ENCODE results near the gene TTC28.
"Not testable (repeated sequence)": the region's sequence is repeated elsewhere in the genome, so short reads cannot be mapped to it uniquely, and the experiment has no call there.

TTC28 gene

DNA sequence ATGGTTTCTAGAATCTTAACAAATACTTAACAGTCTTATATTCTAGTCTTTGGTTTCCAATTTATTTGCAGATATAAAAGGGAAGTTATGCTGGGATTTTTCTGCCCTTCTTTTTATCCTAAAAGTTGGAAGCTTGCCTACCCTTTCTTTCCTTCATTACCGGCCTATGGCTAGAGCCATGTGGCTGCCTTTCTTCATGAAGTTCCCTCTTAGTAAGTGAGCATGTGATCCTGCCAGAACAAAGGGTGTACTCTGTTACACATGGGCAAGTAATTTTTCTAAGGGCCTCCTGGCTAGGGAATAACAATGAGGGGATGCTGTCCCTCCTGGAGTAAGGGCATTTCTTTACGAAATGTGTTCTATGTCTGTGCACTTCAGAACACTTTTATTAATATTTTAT is 508.5 kb downstream of the TTC28 start:
- CTCF ChIA-PET, result no interaction called here
- TF ChIP-seq, protein P1, sequence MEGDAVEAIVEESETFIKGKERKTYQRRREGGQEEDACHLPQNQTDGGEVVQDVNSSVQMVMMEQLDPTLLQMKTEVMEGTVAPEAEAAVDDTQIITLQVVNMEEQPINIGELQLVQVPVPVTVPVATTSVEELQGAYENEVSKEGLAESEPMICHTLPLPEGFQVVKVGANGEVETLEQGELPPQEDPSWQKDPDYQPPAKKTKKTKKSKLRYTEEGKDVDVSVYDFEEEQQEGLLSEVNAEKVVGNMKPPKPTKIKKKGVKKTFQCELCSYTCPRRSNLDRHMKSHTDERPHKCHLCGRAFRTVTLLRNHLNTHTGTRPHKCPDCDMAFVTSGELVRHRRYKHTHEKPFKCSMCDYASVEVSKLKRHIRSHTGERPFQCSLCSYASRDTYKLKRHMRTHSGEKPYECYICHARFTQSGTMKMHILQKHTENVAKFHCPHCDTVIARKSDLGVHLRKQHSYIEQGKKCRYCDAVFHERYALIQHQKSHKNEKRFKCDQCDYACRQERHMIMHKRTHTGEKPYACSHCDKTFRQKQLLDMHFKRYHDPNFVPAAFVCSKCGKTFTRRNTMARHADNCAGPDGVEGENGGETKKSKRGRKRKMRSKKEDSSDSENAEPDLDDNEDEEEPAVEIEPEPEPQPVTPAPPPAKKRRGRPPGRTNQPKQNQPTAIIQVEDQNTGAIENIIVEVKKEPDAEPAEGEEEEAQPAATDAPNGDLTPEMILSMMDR (IDR thresholded peaks at IDR 0.05; ENCODE audit: control extremely low read depth, extremely low read depth, low read depth, missing control alignments), result no peak
- DNase-seq (ENCODE audit: extremely low spot score), result no peak
- POLR2A ChIA-PET, result no interaction called here

DNA sequence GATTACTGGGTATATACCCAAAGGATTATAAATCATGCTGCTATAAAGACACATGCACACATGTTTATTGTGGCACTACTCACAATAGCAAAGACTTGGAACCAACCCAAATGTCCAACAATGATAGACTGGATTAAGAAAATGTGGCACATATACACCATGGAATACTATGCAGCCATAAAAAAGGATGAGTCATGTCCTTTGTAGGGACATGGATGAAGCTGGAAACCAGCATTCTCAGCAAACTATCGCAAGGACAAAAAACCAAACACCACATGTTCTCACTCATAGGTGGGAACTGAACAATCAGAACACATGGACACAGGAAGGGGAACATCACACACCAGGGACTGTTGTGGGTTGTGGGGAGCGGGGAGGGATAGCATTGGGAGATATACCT is 510.3 kb downstream of the TTC28 start:
- POLR2A ChIA-PET; CTCF ChIA-PET; DNase-seq (ENCODE audit: extremely low spot score): not testable (repeated sequence)

DNA sequence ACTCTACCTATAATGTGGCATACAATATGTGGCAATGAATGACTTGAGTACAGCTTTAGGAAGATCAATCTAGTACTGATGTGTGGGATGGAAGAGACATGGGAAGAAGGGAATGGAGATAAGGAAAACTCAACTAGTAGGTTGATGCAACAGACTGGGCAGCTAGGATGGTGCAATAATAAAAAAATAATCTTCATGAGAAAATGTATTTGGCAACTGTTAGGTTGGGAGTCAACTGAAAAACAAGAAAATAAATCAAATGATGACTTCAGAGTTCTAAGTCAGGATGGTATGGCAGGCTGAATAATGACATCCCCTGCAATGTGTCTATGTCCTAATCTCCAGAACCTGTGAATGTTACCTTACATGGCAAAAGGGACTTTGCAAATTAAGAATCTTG is 523.8 kb downstream of the TTC28 start:
- ChIA-PET POLR2A (no interaction called here), CTCF (no interaction called here)
- DNase-seq (ENCODE audit: extremely low spot score), result no peak
- TF ChIP-seq, protein P1 (IDR thresholded peaks at IDR 0.05; ENCODE audit: control extremely low read depth, extremely low read depth, low read depth, missing control alignments), result no peak

DNA sequence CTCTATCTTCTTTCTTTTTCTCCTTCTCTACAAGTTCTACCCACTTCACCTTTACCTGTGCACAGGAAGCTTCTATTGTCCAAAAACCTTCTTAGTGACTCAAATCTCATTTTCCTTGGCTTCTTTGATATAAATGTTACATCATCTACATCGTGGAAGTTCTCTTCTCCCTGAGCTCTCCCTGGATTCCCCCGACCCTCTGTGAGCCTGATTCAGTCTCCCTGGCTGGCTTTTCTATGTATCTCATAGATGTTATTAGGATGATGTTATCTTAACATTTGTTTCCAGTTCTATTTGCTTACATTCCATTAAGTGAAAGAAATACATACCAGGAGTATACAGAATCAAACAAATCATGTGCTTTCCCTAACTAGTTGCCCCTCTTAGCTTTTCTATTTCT is 524.8 kb downstream of the TTC28 start:
- POLR2A ChIA-PET, result no interaction called here
- TF ChIP-seq, protein P1 (IDR thresholded peaks at IDR 0.05; ENCODE audit: control extremely low read depth, extremely low read depth, low read depth, missing control alignments), result no peak
- CTCF ChIA-PET, result interaction anchor here (0.8 kb wide), 2 partner anchors 10 to 30 kb away, joined by 3 read pairs; no protein-coding TSS in a partner anchor
- no peak for DNase-seq (ENCODE audit: extremely low spot score)

DNA sequence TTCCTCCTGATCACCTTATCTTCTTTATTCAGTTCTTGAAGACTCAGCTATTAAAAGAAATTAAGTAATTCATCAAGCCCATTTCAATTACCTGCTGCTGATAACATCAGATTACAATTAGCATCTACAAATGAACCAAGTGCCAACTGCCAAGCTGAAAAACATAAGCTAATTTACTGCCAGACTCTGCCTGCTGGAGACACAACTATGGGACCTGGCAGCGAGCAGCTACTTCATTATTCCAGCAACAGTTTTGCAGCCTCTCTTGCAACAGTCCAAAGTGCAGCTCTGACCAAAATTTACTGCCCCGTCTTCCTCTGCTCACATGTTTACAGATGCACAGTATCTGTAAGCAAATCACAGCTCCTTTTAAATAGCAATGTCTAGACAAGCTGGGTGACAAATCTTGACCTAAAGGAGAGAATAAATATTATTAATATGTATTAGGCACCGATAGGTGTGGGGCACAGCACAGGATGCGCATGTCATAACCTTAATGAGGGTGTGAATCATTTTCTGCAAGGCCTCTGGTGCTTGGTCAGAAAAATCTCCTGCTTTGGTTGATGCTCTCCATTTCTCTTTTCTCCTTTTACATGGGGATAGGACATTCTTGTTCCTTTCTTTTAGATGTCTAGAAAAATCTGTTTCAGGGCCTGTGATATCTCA is 528.4 kb downstream of the TTC28 start:
- TF ChIP-seq, protein P1 (IDR thresholded peaks at IDR 0.05; ENCODE audit: control extremely low read depth, extremely low read depth, low read depth, missing control alignments), result no peak
- no peak for DNase-seq (ENCODE audit: extremely low spot score)
- POLR2A ChIA-PET, result no interaction called here
- CTCF ChIA-PET, result interaction anchor here (1.2 to 1.4 kb wide), 3 partner anchors 15 to 31 kb away, joined by 3 read pairs; no protein-coding TSS in a partner anchor

DNA sequence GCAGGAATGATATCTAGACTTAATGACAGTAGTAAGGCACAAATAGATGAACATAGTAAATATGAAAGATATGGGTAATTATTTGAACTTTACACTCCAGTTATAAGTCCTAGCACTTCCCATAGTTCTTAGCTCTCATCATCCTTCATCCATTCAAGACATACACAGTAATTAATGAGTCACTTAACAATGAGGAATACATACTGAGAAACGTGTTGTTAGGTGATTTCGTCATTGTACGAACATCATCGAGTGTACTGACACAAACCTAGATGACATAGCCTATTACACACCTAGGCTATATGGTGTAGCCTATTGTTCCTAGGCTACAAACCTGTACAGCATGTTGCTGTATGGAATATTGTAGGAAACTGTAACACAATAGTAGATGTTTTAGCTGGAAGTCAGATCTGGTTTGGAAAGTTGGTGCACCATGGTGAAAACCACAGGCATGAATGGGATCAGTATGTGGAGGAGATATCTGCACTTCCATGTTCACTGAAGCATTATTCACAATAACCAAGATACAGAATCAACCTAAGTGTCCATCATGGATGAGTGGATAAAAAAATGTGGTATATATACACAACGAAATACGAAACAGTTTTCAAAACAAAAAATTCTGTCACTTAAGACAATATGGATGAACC is 530.7 kb downstream of the TTC28 start:
- TF ChIP-seq, protein P1 (IDR thresholded peaks at IDR 0.05; ENCODE audit: control extremely low read depth, extremely low read depth, low read depth, missing control alignments), result no peak
- no peak for DNase-seq (ENCODE audit: extremely low spot score)
- ChIA-PET CTCF (no interaction called here), POLR2A (no interaction called here)

DNA sequence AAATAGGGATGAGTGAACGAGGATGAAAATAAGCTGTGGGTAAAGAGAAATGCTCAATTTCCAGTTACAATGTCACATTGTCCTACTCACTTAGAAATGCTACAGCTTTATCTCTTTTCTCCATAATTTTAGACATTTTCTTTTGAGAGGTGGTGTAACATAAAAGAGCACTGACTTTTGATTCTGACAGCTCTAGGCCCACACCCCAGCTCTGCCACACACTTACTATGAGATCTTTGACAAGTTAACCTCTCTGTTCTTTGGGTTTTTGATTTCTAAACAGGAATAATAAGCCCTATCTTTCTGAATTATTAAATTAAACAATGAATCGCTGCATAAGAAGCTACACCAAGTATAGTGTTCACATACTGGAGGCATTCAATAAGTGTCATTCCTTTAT is 532.2 kb downstream of the TTC28 start:
- DNase-seq (ENCODE audit: extremely low spot score), result no peak
- ChIA-PET POLR2A (no interaction called here), CTCF (interaction anchor here (1.0 to 1.8 kb wide), 3 partner anchors 10 to 16 kb away, joined by 3 to 6 read pairs (median 3); no protein-coding TSS in a partner anchor)
- TF ChIP-seq, protein P1 (IDR thresholded peaks at IDR 0.05; ENCODE audit: control extremely low read depth, extremely low read depth, low read depth, missing control alignments), result no peak

Measured in GM10248 (cell line).